Measurements from ENCODE around the gene ACSM5. TPM values are rescaled to one million over a fixed set of nuclear protein-coding genes. Genes with fewer than 3 reads are reported as not detected.

Gene ACSM5
- total and polyA plus RNA-seq, 2 experiments from 2014 or later, result not detected

Other genes starting within 250 kb of the ACSM5 start
- not detected in 2 replicates for gene GP2, start 82.0 kb upstream of the ACSM5 start, total RNA-seq (2014; rRNA removed; shearing (Covaris generic))
- not detected in 2 replicates for gene GP2, start 82.0 kb upstream of the ACSM5 start, polyA plus RNA-seq (2016; fragmentation: Nextera tagmentation; extraction: Ambion mirVana)
- not detected in 2 replicates for gene UMOD, start 56.8 kb upstream of the ACSM5 start, total RNA-seq (2014; rRNA removed; shearing (Covaris generic))
- not detected in 2 replicates for gene UMOD, start 56.8 kb upstream of the ACSM5 start, polyA plus RNA-seq (2016; fragmentation: Nextera tagmentation; extraction: Ambion mirVana)
- gene PDILT, start 4.8 kb upstream of the ACSM5 start, total RNA-seq (2014; rRNA removed; shearing (Covaris generic)), result not detected in 2 replicates
- not detected in 2 replicates for gene PDILT, start 4.8 kb upstream of the ACSM5 start, polyA plus RNA-seq (2016; fragmentation: Nextera tagmentation; extraction: Ambion mirVana)
- not detected in 2 replicates for gene ACSM2A, start 42.0 kb downstream of the ACSM5 start, total RNA-seq (2014; rRNA removed; shearing (Covaris generic))
- gene ACSM2A, start 42.0 kb downstream of the ACSM5 start, polyA plus RNA-seq (2016; fragmentation: Nextera tagmentation; extraction: Ambion mirVana), result not detected in 2 replicates
- gene ACSM2B, start 166.8 kb downstream of the ACSM5 start, total RNA-seq (2014; rRNA removed; shearing (Covaris generic)), result not detected in 2 replicates
- gene ACSM2B, start 166.8 kb downstream of the ACSM5 start, polyA plus RNA-seq (2016; fragmentation: Nextera tagmentation; extraction: Ambion mirVana), result not detected in 2 replicates

Data from GM23338 (cell line).